Fibroblast of lung (primary cell): ENCODE results near the gene RAB9A. TPM values are rescaled to one million over a fixed set of nuclear protein-coding genes. Genes with fewer than 3 reads are reported as not detected.

Experiments
- DNase-seq, 2 donors: peaks; one replicate each; pipeline versions ENCODE4 v3.0.0 to v3.0.0-alpha.2; 2010; ENCODE audit warnings: low read depth in 2 of 2
- H2AFZ ChIP-seq: 2 replicates; pipeline ENCODE4 v1.5.1; 2012; ENCODE audit warnings: low read length, control low read depth, inconsistent platforms
- H3K27ac ChIP-seq: 2 replicates; pipeline ENCODE4 v1.5.1; 2011; ENCODE audit warnings: low read length, control low read depth; ENCODE audit not compliant: insufficient read depth
- H3K27me3 ChIP-seq: 2 replicates; pipeline ENCODE4 v1.5.1; 2011; ENCODE audit warnings: mild to moderate bottlenecking, low read length; ENCODE audit not compliant: control insufficient read depth, insufficient read depth
- H3K36me3 ChIP-seq: 2 replicates; pipeline ENCODE4 v1.5.1; 2011; ENCODE audit warnings: low read length; ENCODE audit not compliant: control insufficient read depth, insufficient read depth
- H3K4me1 ChIP-seq: 2 replicates; pipeline ENCODE4 v1.5.1; 2011; ENCODE audit warnings: low read length; ENCODE audit not compliant: control insufficient read depth, insufficient read depth; ENCODE audit errors: extremely low read depth
- H3K4me2 ChIP-seq: 2 replicates; pipeline ENCODE4 v1.5.1; 2011; ENCODE audit warnings: low read length, control low read depth; ENCODE audit not compliant: insufficient read depth; ENCODE audit errors: extremely low read depth
- H3K4me3 ChIP-seq, 4 experiments: fragments of 200-600 bp in 1 of 4; sonication (generic) in 1 of 4; replicated peaks in 1 of 4; 2 replicates each; pipeline ENCODE4 v1.5.1; 2011 to 2016; ENCODE audit warnings: low read length in 4 of 4, low read depth in 3 of 4, mild to moderate bottlenecking in 3 of 4, control low read depth in 2 of 4, inconsistent platforms in 1 of 4, mixed read lengths in 1 of 4; ENCODE audit not compliant: insufficient read depth in 1 of 4; ENCODE audit errors: control extremely low read depth in 1 of 4
- H3K79me2 ChIP-seq: 2 replicates; pipeline ENCODE4 v1.5.1; 2012; ENCODE audit warnings: mild to moderate bottlenecking, low read length, inconsistent platforms; ENCODE audit not compliant: control insufficient read depth, insufficient read depth
- H3K9ac ChIP-seq: 2 replicates; pipeline ENCODE4 v1.5.1; 2011; ENCODE audit warnings: mild to moderate bottlenecking, low read length, control low read depth; ENCODE audit not compliant: insufficient read depth
- H3K9me3 ChIP-seq: 2 replicates; pipeline ENCODE4 v1.5.1; 2012; ENCODE audit warnings: low read depth, low read length; ENCODE audit not compliant: control insufficient read depth, insufficient read depth
- H4K20me1 ChIP-seq: 2 replicates; pipeline ENCODE4 v1.5.1; 2011; ENCODE audit warnings: low read length; ENCODE audit not compliant: control insufficient read depth, insufficient read depth; ENCODE audit errors: extremely low read depth
- EZH2 ChIP-seq: IDR thresholded peaks from 2 replicates; pipeline ENCODE4 v1.5.1; 2012; ENCODE audit warnings: low read length, control low read depth, mild to moderate bottlenecking; ENCODE audit errors: missing control alignments
- polyA plus RNA-seq, 2 donors: library from polyadenylated mRNA; depleted of rRNA in 1 of 2; stranded (reverse) in 1 of 2; unstranded in 1 of 2; fragments of >200 nt; gene quantifications; 2 replicates each; pipeline ENCODE4 v1.2.1, GENCODE V29; 2011 to 2012; ENCODE audit warnings: missing spikeins in 1 of 2
- total RNA-seq: library from RNA; depleted of rRNA; stranded (reverse); fragments of >200 nt; gene quantifications from 2 replicates; pipeline ENCODE4 v1.2.1, GENCODE V29; 2014
- TF ChIP-seq, protein P1 (sequence below), 2 donors: IDR thresholded peaks in 1 of 2; conservative IDR thresholded peaks in 1 of 2; 1 replicate in 1 of 2; 2 replicates in 1 of 2; pipeline ENCODE4 v1.5.1; 2011 to 2012; ENCODE audit warnings: low read length in 2 of 2, control low read depth in 1 of 2, inconsistent platforms in 1 of 2, low read depth in 1 of 2, mild to moderate bottlenecking in 1 of 2

The RAB9A gene
- total and polyA plus RNA-seq, 2 donors (not counting 1 experiment from before 2014, with no cell fraction given): 40.3 to 44.2 TPM

DNA sequence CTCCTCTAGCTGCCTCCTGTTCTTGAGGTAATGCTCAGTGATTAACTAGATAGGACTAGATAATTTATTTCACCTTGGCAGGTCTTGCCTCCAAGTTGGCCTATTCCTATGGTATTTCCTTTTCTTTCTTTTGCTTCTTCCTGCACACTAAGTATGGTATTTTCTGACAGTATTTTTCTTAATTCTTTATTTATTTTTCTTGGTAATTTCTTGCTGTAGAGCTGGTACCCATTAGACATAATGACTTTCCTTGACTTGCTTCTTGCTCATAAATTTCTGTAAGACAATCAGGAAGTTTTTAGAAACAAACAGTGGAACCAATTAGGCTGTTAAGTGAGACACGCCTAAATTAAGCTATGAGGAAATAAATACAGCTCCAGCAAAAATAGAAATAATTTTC, 9.5 kb downstream of the RAB9A start:
- Histone ChIP-seq H3K9ac (no peak overlapping the region), H4K20me1 (peaks cover 3% of the 10 kb centered on the region), H3K36me3 (no peaks in the 10 kb centered on the region), H3K9me3 (no peaks in the 10 kb centered on the region), H3K27me3 (no peaks in the 10 kb centered on the region), H3K79me2 (peaks cover 44% of the 10 kb centered on the region), H3K4me2 (no peak overlapping the region), H3K4me3 (no peak overlapping the region), H3K27ac (no peak overlapping the region), H2AFZ (no peak overlapping the region), H3K4me1 (no peaks in the 10 kb centered on the region)
- TF ChIP-seq, protein P1, sequence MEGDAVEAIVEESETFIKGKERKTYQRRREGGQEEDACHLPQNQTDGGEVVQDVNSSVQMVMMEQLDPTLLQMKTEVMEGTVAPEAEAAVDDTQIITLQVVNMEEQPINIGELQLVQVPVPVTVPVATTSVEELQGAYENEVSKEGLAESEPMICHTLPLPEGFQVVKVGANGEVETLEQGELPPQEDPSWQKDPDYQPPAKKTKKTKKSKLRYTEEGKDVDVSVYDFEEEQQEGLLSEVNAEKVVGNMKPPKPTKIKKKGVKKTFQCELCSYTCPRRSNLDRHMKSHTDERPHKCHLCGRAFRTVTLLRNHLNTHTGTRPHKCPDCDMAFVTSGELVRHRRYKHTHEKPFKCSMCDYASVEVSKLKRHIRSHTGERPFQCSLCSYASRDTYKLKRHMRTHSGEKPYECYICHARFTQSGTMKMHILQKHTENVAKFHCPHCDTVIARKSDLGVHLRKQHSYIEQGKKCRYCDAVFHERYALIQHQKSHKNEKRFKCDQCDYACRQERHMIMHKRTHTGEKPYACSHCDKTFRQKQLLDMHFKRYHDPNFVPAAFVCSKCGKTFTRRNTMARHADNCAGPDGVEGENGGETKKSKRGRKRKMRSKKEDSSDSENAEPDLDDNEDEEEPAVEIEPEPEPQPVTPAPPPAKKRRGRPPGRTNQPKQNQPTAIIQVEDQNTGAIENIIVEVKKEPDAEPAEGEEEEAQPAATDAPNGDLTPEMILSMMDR (conservative IDR thresholded peaks at IDR 0.05 in 1 of 2, IDR thresholded peaks at IDR 0.05 in 1 of 2; ENCODE audit: low read depth in 1 of 2, low read length in 2 of 2): no peak
- TF ChIP-seq EZH2: no peak
- DNase-seq: no peak

DNA sequence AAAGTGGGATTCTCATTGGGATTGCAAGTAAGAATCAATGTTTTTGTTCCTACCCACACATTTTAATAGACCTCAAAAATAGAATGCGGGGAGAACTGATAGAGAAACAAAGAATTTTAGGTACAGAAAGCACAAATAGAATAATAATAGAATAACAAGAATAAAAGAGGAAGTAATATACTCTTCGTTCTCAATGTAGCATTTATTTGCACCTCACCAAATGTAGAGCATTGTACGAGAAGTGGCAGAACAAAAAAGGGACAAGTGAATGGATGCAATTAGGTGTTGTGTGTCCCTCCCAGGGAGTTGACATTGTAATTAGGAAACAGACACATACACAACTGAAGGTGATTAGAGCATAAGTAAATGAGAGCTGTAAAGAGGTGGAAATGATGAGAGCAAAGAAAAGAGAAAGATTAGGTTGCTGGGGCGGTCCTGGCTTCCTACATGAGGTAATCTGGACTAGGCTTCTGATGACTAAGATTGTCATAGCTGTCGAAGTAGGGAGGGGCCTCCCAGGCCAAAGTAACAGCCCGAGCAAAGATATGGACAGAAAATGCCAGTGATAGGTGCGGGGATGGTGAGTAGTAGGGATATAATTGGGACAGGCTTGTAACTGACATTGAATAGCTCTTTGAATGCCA, 10.4 kb downstream of the RAB9A start:
- Histone ChIP-seq H3K79me2 (peaks cover 39% of the 10 kb centered on the region), H4K20me1 (peaks cover 3% of the 10 kb centered on the region), H3K4me1 (peaks cover 2% of the 10 kb centered on the region), H3K36me3 (no peaks in the 10 kb centered on the region), H3K27ac (no peak overlapping the region), H3K9ac (no peak overlapping the region), H3K9me3 (no peaks in the 10 kb centered on the region), H3K4me2 (no peak overlapping the region), H3K27me3 (no peaks in the 10 kb centered on the region), H2AFZ (no peak overlapping the region), H3K4me3 (no peak overlapping the region)
- DNase-seq: peak in 1 of 2 donors; percentile 47
- TF ChIP-seq, protein P1 (conservative IDR thresholded peaks at IDR 0.05 in 1 of 2, IDR thresholded peaks at IDR 0.05 in 1 of 2; ENCODE audit: low read depth in 1 of 2, low read length in 2 of 2): no peak
- TF ChIP-seq EZH2: no peak

DNA sequence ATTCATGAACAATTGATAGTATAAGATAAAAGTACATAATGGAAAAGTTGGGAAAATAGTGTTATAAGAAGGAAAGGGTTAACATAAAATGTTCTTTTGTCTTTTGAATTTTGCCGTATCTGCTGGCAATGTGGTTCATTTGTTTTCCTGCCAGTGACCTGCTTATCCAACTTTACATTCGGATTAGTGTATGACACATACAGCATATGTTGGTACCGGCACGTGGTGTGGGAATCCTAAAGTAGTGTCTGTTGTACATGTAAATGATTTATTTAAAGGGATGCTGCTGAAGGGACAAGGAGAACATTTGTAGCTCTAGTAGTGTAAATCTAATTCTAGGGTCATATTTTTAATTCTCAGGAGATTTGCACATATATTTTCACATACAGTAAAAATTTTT, 11.5 kb downstream of the RAB9A start:
- Histone ChIP-seq H3K9ac (no peak overlapping the region), H3K27ac (no peak overlapping the region), H3K27me3 (no peaks in the 10 kb centered on the region), H2AFZ (no peak overlapping the region), H3K79me2 (peaks cover 32% of the 10 kb centered on the region), H3K36me3 (no peaks in the 10 kb centered on the region), H3K4me2 (no peak overlapping the region), H3K9me3 (no peaks in the 10 kb centered on the region), H3K4me1 (peaks cover 2% of the 10 kb centered on the region), H4K20me1 (peaks cover under 1% of the 10 kb centered on the region), H3K4me3 (no peak overlapping the region)
- TF ChIP-seq EZH2: no peak
- DNase-seq: no peak
